ENCODE measurements around the gene SCYGR5.
"Not testable (repeated sequence)": the region's sequence is repeated elsewhere in the genome, so short reads cannot be mapped to it uniquely, and the experiment has no call there.

SCYGR5 gene

GRCh38 chr2:227655454-227655853, 11.2 kb upstream of the SCYGR5 start:
- DNase-seq (ENCODE audit: insufficient read length, low spot score) (no peak), FAIRE-seq (no peak)
- TF ChIP-seq CTCF (IDR thresholded peaks at IDR 0.05; ENCODE audit: insufficient read depth, missing control alignments) = no peak

DNA sequence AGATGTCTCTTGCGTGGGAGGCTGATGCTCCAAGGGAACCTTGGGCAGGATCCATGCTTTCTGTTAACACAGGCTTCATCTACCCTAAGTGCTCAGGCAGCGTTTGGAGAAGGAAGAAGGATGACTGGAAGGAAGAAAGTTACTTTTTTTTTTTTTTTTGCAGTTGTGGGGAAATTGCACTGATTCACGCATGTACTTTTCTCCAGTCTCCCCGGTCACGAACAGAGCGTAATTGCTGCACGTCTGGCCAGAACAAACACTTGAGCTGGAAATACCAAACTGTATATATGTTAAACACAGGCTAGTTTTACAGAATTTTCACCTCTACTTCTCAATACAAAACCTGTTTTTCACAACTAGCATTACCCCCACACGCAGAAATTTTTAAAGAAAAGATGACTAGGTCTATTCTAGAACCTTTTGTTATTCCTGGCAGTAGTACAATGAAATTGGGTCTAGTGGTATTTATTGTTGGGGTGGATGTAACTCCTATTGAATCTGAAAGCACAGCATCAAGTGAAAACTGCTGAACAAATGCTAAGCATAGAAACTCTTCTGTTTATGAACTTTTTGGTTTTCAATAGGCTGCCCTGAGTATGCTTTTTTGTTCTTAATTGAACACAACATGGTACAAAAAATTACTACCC, 9.3 kb upstream of the SCYGR5 start:
- no peak for FAIRE-seq
- no peak for DNase-seq (ENCODE audit: insufficient read length, low spot score)
- TF ChIP-seq CTCF (IDR thresholded peaks at IDR 0.05; ENCODE audit: insufficient read depth, missing control alignments) = no peak

DNA sequence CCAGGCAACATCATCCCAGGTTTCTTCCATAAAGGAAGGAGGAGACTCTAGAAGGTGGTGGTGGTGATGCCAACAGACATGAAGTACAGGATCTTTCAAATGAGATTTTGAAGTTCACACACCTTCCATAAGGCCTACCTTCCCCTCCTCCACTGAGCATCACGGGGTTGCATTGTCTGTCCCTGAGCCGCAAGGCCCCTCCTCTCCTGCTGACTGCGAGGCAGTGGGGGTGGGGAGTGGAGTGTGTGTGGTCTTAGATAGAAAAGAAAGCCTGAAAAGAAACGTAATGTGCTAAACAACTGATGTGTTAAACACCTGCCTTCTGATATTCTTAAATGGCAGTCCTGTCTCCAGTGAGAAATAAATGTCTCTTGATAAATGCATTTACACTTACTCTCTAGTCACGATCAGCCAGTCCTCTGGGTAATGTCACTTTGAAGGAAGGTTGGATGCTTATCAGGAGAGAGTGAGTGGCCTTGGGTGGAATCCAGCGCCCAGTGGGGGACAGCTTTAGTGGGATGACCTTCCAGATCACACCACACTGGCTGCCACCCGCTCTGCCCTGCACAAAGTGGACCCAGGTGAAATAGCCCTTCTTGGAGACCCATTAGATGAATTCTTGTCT, 5.5 kb upstream of the SCYGR5 start:
- no peak for FAIRE-seq
- TF ChIP-seq CTCF (IDR thresholded peaks at IDR 0.05; ENCODE audit: insufficient read depth, missing control alignments) = no peak
- no peak for DNase-seq (ENCODE audit: insufficient read length, low spot score)

DNA sequence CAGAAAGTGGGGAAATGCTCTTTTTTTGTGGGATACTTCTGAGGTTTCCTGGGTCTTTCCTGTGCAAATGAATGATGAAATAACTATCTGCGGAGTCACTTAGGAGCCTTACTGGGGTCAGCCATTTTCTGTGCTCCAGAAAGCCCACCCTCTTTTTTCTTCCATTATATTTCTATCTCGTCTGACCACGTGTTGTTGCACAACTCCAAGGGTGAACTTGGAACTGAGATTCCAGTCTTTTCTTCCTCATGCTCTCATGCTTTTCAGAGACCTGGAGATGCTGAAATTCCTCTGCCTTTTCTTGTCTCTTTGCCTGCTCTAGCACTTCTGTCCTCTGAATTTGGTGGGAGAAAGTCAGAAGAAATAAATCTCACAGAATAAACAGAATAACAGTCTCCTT, 4.8 kb upstream of the SCYGR5 start:
- no peak for DNase-seq (ENCODE audit: insufficient read length, low spot score)

DNA sequence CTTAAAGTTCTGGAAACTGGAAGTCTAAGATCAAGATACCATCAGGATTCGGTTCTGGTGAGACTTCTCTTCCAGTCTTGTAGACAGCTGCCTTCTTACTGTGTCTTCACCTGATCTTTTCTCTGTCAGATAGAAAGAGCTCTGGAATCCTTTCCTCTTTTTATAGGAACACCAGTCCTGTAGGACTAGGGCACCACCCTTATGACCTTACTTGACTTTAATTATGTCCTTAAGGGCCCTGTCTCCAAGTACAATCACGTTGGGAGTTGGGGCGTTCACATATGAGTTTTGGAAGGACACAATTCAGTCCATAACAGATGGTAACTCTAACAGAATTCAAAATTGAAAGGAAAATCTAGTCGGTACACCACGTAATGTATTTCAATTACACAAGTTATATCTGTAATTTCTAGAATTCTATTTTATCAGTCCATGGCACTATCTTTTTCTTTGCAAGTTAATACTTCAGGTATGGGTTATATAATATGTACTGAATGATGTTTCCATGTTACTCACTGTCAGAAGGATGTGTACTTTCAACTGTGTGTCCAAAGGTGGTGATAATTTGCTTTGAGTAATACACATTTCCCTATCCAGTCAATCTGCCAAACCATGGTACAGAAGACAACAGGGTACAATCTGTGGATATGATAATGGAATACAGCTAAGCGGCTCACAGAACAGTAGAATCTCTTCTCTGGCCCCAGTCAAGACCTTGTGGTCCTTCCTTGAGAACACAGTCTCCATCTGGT, 1.2 kb upstream of the SCYGR5 start:
- DNase-seq (ENCODE audit: insufficient read length, low spot score) = no peak
- no peak for FAIRE-seq
- TF ChIP-seq CTCF (IDR thresholded peaks at IDR 0.05; ENCODE audit: insufficient read depth, missing control alignments) = no peak

More for the DNA sequence above, 4.8 kb upstream of the SCYGR5 start:
- TF ChIP-seq CTCF (IDR thresholded peaks at IDR 0.05; ENCODE audit: insufficient read depth, missing control alignments) = no peak
- no peak for FAIRE-seq

DNA sequence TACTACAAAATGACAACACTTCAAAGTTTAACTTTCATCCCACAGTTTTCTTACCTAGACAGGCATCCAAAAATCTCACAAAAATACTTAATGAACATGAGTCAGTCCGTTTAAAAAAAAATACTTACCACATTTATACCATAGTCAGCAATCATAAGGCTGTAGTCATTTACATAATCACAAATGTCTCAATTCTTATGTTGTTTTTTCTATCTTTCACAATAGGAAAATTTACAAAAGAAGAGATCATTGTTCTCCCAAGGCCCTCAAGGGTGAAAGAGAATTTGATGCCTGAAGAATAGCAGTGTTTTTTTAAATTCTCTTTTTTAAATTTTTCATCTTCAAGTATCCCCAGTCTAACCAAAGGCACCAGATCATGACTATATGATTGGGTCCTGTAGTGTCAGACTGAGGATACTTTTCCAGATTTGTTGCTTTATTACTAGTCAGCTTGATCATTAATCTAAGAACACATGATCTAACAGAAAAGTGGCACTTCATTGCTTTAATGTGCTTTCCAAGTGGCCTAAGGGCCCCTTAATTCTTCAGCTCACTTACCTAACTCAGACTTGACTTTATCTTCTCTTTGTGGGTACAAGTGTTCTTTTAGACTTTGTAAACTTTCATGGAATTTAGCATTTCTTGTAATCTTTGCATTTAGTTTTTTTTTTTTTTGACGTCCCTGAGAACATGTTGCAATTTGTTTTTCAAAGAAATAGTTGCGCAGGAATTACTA, 4.7 kb downstream of the SCYGR5 start:
- no peak for DNase-seq (ENCODE audit: insufficient read length, low spot score)
- TF ChIP-seq CTCF (IDR thresholded peaks at IDR 0.05; ENCODE audit: insufficient read depth, missing control alignments) = no peak
- no peak for FAIRE-seq

DNA sequence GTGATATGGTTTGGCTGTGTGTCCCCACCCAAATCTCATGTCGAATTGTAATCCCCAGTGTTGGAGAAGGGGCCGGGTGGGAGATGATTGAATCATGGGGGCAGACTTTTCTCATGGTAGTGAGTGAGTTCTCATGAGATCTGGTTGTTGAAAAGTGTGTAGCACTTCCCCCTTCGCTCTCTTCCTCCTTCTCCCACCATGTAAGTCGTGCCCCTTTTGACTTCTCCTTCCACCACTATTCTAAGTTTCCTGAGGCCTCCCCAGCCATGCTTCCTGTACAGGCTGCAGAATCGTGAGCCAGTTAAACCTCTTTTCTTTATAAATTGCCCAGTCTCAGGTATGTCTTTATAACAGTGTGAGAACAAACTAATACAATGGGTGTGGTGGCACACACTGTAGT, 7.0 kb downstream of the SCYGR5 start:
- DNase-seq (ENCODE audit: insufficient read length, low spot score); FAIRE-seq: not testable (repeated sequence)
